SHP77 (cell line): Measurements from ENCODE around the gene FGF14.
"Not testable (repeated sequence)": the region's sequence is repeated elsewhere in the genome, so short reads cannot be mapped to it uniquely, and the experiment has no call there.

Experiments used
- DNase-seq, 2 experiments: peaks; one replicate each; lab custom pipeline; 2025; lab: John Stamatoyannopoulos, UW

FGF14 gene

DNA sequence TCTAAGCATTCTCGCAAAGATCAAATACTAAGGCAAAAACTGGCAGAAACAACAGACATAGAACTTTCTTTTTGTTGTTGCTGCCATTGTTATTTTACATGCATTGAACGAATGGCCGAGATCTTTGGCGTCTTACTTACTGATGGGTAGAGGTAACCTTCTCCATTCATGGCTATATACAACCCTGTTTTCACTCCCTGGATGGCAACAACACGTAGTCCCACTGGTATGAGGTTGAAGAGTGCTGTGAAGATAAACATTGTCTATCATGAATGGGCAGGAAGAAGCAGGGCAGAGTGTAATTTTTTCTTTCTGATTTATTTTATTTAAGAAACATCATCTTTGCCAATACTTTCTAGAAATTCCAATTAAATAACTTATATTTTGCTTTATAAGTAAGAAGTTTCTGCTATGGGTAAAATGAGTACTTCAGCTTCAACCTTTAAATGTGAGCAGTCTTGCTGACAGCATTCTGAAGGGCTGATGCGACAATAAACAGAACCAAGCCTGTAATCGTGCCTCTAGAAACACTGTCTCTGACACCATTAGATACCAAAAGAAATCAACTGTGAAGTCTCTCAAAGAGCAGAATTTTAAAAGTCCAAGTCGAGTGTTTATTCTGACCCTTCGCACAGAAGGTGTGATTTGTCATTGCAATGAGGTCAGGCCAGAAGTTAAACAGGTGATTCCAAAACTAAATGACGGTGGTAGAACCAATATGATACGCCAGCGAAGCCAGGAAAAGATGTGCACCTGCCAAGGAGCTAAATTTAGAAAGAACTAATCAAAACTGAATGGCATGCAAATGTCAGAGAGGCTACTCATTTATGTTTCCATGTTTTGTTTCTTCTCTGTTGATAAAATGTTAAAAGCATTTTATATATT, 533.0 kb downstream of the FGF14 start:
- DNase-seq: peak; percentile 86 to 88

DNA sequence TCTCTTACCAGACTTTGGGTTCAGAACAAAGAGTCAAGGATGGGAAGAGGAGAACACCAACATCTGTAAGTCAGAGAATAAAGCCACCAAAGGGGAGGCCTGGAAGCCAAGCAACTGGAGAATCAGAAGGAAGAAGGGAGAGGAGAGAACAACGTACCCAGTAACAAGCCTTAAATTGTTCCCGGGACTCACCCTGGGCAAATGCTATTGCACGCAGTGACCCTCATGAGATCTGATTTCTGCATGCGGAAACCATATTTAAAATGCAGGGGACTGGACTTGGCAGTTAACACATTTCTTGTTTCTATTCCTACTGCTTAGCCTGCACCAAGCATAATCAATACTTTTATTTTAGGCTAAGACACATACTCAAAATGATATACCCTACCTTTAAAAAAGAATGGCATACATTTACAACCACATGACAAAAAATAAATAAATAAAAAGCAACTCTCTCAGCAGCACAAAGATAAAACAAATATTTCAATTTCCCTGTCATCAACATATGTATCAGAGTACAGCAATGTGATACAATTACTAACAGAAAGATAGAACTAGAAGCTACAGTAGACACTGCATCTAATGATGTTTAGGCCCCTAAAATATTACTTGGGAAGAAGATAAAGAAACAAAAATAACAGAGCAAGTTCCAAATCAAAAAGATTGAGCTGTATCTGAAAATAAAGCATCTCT, 534.8 kb downstream of the FGF14 start:
- DNase-seq: no peak

DNA sequence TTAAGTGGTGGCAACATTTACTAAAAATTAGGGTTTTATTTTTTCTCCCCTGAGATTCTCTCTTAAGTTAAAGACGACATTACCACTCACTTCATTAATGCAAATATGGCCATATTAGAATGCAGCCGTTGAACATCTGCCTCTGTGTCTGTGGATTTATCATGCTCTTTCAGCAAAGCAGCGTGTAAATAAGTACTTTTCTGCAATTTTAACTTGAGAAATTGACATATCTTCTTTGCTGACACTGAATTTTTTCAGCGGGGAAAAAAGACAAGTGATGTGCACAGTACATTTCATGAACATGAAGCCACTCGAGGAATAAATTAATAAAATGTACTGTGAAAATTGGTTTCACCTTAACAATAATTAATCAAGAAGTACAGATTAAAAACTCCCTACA, 543.0 kb downstream of the FGF14 start:
- no peak for DNase-seq

DNA sequence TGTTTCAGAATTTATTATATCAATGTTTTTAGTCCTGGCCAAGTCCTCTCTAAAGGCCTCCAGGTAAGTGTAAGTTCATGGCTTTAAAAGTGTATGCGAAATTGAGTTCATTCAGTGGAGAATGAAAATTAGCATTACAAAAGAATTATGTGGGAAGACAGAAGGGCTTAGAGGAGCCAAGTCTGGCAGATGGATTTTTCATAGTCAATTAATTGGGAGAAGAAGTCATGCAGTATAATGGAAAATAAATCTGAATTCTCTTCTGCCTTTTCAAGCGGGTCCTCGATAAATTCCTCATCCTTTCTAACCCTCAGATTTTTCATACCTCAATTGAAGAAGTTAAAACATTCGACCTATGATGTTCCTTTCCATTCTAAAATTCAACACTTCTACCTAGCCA, 555.1 kb downstream of the FGF14 start:
- no peak for DNase-seq

DNA sequence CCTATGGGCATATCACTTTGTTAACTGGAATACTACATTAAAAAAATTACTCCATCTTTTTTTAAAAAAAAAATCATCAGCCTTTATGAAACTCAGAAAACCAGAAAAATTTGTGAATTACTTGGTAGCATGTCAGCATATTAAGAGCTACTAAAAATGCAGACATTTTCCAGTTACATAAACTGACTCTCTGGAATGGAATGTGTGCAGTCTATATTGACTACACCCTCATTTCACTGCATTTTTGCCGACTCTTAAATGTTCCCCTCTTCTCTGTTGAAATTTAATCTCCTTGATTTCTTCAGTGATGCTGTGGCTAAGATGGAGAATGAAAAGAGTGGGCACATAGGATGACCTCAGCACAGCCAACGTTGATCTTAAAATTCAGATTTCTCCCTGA, 555.6 kb downstream of the FGF14 start:
- no peak for DNase-seq

DNA sequence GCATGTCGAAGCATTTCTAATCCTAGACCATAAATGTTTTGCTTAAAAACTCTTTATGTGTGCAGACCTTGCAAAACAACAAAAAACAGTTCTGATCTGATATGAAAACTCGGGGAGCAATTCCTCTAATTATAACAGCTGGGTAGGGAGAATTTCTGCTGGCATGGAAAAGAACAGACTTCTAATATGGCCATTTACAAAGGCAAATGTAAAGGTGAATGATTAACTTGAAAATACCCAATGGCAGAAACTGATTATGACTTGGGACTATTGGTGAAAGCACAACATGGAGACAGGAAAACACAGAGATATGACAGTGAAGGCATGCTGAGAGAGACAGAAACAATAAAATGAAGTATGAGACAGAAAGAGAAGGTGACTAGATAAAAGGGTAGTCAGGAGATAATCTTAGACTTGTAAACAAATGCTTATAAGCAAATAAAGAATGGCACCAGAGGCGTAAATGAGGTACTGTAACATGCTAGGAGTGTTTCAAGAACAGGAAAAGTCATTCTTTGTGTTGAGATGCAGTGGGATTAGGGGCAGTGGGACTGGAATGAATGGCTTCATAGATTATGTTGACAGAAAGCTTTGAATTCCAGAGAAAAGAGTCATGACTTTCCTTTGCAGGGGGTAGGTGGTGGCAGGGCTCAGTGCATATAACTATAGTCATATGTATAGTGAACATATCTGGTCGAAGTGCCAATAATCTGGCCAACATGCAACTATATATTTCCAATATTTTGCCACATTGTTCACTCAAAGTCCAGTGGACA, 556.4 kb downstream of the FGF14 start:
- DNase-seq: no peak

DNA sequence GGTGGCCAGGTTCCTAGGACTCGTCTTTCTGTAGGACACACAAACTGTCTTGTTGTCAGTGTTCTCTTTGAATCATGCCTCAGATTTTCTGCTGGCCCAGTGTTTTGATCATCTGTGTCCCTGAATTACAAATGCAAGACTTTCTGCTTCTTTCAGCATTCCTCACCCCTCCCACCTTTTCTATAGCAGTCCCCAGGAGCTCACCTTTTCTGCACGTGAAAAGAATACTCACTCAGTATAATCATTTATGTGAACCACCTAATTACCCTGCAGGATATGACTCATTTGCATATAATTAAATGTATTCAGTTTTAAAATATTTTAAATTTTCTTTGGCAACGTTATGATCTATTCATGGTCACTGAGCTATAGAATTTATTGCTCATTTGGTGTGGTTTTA, 560.1 kb downstream of the FGF14 start:
- DNase-seq: no peak

DNA sequence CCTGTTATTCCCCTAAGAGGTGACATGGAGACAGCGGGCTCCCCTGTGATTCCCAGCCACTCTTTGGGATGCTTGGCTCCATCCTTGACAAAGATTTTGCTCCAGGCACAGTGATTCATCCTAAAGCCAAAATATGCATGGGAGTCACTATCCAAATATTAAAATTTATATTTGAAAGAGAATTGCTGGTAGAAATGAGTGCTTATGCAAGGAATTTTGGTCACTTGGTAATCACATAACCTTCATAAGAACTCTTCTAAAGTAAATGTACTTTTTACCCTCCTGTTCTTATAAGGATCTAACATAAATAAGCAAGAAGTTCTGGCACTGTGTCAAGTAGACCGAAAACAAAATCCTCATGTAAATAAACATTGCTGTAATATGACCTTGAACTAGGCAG, 563.5 kb downstream of the FGF14 start:
- no peak for DNase-seq

DNA sequence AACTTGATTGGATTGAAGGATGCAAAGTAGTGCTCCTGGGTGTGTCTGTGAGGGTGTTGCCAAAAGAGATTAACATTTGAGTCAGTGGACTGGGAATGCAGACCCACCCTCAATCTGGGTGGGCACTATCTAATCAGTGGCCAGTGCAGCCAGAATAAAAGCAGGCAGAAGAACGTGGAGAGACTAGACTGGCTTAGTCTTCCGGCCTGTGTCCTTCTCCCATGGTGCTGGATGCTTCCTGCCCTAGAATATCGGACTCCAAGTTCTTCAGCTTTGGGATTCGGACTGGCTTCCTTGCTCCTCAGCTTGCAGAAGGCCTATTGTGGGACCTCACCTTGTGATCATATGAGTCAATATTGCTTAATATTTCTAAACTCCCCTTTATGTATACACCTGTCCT, 564.1 kb downstream of the FGF14 start:
- not testable (repeated sequence) for DNase-seq

DNA sequence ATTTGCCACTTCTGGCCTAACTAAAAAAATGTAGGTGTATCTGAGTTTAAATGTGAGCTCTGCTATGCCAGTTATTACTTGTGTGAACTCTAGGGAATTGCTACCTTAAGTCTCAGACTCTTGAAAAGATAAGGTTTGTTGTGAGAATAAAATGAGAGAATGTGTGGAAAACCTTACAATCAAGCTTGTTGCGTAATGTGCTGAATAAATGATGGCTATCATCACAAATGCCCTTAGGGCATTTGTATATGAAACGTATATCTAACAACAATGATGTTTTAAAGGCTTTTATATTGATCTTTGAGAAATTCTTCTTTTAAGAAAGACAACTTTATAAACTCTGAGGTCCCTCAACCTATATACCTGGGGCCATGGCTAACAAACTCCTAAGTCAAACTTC, 564.6 kb downstream of the FGF14 start:
- DNase-seq: no peak

DNA sequence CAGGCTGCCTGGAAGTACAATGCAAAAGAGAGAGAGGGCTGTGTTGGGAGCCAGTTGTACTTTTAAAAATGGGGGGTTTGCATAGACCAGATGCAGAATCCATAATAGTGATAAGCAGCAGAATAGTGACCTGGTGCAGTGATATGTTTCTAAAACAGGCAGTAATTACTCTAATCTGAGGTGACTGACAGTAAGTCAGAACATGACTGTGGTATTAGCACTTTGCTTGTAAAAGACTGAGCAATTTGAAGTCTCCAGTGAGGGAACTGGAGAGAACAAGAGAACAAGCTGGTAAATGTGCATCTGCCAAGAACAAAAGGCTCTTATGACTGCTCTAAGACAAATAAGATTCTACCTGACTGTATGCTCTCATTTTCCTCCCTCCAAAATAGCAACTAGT, 565.9 kb downstream of the FGF14 start:
- DNase-seq: no peak

DNA sequence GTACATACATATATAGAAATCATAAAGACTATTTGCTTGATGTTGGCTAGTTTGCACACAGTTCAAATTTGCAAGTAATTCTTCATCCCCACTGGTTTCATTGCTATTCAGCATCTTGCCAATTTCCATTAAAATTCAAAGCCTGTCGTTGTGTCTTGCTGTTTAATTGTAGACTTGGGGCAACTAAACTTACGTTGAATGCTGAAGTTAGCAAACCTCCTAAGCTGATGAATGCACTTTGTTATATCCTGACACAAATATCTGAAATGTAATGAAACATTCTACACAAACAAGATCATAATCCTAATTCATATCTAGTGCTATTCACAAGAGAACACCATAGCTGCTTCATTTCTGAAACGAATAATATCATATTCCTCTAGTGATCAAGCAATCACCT, 568.2 kb downstream of the FGF14 start:
- no peak for DNase-seq

DNA sequence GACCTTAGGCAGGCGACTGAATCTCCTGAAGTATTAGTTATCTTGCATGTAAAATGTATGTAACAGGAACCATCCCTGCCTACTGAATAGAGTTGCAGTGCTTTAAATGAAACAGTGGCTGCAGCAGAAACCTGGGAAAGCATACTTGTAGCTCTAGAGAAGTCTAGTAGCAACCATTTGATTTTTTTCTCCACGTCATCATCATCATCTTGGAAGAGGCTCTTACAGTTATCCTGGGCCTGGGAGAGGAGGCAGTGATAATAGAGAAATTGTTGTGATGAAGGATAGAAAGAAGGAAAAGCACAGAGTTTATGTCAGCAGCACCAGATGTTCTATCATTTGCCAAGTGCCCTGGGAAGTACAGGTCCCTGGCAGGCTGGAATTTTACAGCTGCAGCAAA, 571.8 kb downstream of the FGF14 start:
- no peak for DNase-seq

DNA sequence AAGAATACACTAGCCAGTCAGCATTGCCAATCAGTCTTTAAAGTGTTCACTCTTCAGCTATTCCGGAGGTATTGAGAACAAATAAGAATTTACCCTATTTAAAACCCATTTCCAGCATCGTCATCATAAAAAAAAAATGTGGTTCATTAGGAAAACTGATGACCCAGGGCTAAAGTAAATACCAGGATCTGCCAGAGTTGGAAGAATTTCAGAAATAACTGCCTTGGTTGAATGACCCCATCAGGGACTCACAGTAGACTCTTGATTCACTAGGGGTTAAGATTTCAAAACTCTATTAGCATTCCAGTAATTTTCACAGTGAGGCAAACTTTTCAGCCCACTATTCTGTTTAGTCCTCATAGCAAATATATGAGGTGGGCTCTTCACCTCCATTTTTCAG, 572.4 kb downstream of the FGF14 start:
- no peak for DNase-seq

DNA sequence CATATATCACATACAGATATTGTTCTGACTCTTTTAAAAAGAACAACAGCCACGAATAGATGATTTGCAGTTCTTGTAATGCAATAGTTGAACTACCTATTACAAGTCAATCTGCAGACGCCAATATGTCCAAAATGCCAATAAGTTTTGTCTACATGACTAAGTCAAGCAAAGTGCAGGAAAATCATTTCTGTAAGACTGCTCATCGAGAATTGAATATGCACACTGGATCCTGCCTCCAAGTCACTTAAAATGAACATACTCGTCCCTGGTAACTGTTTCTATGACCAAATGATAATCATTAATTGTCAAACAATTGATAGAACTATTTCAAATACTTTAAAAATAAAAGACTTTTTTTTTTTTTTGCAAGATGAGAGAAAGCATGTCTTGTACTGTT, 573.7 kb downstream of the FGF14 start:
- DNase-seq: no peak

DNA sequence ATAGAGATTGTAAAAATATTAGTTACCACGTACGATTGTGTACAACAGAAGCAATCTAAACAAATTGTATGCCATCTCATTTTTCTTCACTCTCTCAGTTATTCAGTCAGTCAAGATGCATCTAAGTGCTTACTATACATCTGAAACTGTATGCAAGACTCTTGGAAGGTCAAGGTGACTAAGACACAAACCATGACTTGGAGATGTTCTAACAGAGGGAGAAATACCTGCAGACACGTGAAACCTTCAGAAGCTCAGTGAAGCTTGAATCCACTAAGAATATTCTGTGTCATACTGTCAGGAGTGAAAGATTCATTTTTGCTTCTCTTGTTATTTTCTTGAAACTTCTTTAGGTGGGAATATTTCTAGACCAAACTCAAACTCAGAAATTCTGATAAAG, 584.0 kb downstream of the FGF14 start:
- DNase-seq: no peak

DNA sequence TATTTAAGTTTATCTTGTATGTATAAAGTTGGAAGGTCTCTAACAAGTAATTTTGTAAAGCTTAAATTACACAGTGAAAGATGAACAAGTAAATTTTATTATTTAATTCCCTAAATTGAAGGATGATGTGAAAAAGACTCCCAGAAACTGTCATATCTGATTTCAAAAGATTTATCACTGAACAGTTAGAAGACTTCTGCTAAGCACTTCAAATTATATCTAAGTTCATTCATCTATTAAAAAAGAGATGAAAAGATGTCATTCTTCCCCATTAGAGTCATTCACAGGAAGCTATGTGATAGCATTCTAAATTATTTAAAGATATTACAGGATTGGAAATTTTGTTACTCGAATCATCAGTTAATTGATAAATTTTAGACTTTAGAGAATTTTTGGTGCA, 590.0 kb downstream of the FGF14 start:
- no peak for DNase-seq

DNA sequence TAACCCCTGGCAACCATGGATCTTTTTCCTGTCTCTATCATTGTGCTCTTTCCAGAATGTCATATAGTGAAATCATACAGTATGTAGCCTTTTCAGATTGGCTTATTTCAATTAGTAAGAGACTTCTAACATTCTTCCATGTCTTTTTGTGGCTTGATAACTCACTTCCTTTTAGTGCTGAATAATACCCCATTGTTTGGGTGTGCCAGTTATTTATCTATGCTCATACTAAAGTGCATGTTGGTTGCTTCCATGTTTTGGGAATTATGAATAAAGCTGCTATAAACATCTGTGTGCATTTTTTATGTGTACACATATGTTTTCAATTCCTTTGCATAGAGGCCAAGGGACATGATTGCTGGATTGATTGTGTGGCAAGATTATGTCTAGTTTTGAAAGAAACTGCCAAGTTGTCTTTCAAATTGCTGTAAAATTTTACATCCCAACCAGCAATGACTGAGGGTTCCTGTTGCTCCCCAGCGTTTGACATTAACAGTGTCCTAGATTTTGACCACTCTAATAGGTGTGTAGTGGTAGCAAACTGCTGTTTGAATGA, 590.5 kb downstream of the FGF14 start:
- DNase-seq: no peak

DNA sequence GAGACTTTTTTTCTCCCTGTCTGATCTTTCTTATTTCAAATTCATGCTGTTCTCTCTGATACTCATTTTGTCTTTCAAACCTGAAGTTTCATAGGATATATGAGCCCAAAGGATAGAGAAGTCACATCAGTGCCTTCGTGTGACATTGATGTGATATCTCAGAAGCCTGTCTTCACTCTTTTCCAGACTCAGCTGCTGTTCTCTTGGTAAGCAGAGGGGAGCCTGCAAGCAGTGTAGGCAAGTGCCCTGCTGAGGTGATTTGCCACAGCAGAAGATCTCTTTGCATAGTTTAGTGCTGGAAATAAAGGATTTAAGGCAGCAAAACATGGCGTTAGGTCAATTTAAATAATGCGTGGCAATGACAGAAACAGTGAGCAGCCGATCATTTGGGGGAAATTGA, 602.7 kb downstream of the FGF14 start:
- DNase-seq: no peak

DNA sequence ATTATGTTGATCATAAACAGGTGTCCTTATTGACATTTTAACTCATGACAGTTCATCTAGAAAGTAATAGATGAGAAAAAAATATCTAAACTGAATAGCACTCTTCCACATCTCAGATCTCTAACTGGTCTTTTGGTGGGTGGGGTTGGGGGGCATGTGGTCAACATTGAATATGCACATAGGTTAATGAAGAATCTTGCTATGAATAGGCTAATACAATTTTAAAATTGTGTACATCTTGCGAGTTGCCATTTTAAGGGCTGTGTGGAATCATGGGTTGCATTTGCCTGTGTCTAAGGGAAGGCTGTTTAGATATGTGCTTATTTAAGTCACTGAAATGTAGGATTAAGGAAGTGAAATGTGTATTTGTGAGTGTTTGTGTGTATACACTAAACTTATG, 603.4 kb downstream of the FGF14 start:
- DNase-seq: no peak

DNA sequence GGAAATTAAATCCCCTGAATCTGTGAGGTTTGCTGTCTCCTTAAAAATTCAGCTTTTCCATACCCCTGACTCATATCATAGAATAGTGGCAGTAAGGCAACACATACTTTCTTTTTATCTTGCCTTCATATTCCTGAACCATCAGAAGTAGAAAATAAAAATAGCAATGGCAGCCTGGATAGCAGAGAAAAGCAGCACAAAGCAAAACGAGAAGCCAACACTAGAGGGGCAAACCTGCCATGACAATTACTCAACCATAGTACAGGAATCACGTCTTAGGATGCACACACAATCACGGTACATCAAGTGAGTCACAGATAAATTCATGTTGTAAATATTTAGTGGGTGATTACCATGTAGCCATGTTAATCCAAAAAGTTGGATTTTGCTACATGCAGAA, 606.4 kb downstream of the FGF14 start:
- no peak for DNase-seq

DNA sequence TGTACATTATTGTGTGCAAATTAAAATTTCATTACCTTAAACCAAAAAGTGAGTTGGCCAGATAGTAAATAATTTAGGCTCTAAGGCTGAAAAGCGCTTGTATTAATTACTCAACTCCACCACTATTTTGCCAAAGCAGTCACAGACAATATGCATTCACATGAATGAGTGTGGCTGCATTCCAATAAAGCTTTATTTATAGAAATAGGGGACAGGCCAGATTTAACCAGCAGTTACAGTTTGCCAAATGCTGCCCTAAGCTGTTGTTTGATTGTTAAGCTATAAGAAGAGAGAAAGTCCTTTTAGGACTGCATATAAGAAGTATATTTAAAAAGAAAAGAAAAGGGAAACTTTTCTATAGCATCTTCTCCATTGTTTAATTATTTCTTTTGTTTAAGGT, 606.8 kb downstream of the FGF14 start:
- DNase-seq: no peak

DNA sequence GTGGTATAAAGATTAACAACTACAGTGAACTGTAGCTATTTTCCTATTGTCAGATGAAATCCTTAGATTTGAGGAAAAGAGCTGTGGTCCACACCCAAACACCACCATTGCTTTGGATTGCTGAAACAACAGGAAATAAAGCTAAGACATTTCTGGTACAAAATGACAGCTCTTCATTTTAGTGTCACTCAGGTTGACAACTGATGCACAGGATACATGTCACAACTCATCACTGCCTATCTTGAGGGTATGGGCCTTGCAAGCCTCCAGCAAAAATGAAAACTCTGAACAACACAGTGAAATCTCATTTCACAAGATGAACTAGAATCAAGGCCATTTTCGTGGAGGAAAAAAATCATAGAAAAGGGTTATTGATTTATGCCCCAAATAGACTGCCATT, 609.7 kb downstream of the FGF14 start:
- no peak for DNase-seq
